Cardiac muscle cell (in vitro differentiated cells and primary cell): ENCODE data around the gene OR2A14. TPM values are rescaled to one million over a fixed set of nuclear protein-coding genes. Genes with fewer than 3 reads are reported as not detected.
"Not testable (repeated sequence)": the region's sequence is repeated elsewhere in the genome, so short reads cannot be mapped to it uniquely, and the experiment has no call there.

Source experiments
- DNase-seq, 2 donors: peaks; one replicate each; pipeline versions ENCODE4 v3.0.0 to v3.0.0-alpha.2; 2010 to 2017; ENCODE audit warnings: low read depth in 1 of 2, low spot score in 1 of 2
- H3K27ac ChIP-seq: fragments of 200-600 bp; sonication (generic); 2 replicates; pipeline ENCODE4 v1.5.1; 2016
- H3K27me3 ChIP-seq: fragments of 200-600 bp; sonication (generic); 2 replicates; pipeline ENCODE4 v1.6.0; 2016; ENCODE audit warnings: control low read depth
- H3K36me3 ChIP-seq: fragments of 200-600 bp; sonication (generic); 2 replicates; pipeline ENCODE4 v1.5.1; 2016; ENCODE audit warnings: control low read depth
- H3K4me1 ChIP-seq: fragments of 200-600 bp; sonication (generic); 2 replicates; pipeline ENCODE4 v1.8.1; 2017; ENCODE audit warnings: low read depth, mild to moderate bottlenecking, mixed run types
- H3K4me3 ChIP-seq: fragments of 200-600 bp; sonication (generic); 2 replicates; pipeline ENCODE4 v1.5.1; 2016; ENCODE audit warnings: mild to moderate bottlenecking
- H3K9me3 ChIP-seq: fragments of 200-600 bp; sonication (generic); 2 replicates; pipeline ENCODE4 v1.5.1; 2017; ENCODE audit warnings: low read depth, mild to moderate bottlenecking, control low read depth
- polyA plus RNA-seq: library from polyadenylated mRNA; unstranded; fragments of >200 nt; fragmentation: Nextera tagmentation; extraction: Ambion mirVana; gene quantifications from 2 replicates; pipeline ENCODE4 v1.2.1, GENCODE V29; 2016
- total RNA-seq: library from RNA; depleted of rRNA; stranded (reverse); fragments of >200 nt; gene quantifications from 2 replicates; pipeline ENCODE4 v1.2.3, GENCODE V29; 2016
- TF ChIP-seq, protein P1 (sequence below): IDR thresholded peaks from 2 replicates; pipeline ENCODE4 v1.5.1; 2012; ENCODE audit warnings: low read depth, mild to moderate bottlenecking, low read length

The OR2A14 gene
- total and polyA plus RNA-seq, 2 experiments from 2014 or later = not detected

DNA sequence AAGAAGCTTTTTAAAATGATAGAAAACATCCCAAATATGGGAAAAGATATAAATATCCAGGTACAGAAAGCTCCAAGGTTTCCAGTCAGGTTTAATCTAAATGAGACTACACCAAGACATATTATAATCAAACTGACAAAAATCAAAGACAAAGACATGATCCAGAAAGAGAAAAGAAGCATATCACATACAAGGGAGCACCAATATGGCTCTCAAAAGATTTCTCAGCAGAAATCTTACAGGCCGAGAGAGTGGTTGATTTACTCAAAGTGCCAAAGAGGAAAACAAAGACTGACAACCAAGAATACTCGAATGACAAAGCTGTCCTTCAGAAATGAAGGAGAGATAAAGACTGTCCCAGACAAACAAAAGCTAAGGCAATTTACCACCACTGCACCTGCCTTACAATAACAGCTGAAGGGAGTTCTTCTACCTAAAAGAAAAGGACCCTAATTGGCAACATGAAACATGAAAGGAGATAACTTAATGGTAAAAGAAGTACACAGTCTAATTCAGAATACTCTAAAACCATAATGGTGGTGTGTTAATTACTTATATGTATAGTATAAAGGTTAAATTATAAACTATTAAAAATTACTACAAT, 25.4 kb downstream of the OR2A14 start:
- Histone ChIP-seq H3K4me1 (no peaks in the 10 kb centered on the region), H3K27ac (no peak overlapping the region), H3K4me3 (no peak overlapping the region), H3K36me3 (no peaks in the 10 kb centered on the region), H3K27me3 (no peaks in the 10 kb centered on the region), H3K9me3 (no peaks in the 10 kb centered on the region)
- no peak for DNase-seq
- TF ChIP-seq, protein P1, sequence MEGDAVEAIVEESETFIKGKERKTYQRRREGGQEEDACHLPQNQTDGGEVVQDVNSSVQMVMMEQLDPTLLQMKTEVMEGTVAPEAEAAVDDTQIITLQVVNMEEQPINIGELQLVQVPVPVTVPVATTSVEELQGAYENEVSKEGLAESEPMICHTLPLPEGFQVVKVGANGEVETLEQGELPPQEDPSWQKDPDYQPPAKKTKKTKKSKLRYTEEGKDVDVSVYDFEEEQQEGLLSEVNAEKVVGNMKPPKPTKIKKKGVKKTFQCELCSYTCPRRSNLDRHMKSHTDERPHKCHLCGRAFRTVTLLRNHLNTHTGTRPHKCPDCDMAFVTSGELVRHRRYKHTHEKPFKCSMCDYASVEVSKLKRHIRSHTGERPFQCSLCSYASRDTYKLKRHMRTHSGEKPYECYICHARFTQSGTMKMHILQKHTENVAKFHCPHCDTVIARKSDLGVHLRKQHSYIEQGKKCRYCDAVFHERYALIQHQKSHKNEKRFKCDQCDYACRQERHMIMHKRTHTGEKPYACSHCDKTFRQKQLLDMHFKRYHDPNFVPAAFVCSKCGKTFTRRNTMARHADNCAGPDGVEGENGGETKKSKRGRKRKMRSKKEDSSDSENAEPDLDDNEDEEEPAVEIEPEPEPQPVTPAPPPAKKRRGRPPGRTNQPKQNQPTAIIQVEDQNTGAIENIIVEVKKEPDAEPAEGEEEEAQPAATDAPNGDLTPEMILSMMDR = no peak

DNA sequence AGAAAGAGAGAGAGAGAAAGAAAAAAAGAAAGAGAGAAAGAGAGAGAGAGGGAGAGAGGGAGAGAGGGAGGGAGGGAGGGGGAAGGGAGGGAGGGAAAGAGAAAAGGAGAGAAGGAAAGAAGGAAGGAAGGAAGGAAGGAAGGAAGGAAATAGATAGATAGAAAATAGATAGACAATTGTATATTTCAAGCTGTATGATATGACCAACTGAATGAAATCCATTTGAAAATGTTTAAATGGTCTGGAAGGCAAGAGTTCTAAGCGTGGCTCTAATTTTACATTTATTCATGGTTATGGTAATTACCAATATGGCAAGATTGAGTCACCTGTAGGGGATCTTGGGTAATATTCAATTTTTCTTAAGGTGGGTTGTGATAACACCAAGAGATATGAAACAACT, 35.9 kb downstream of the OR2A14 start:
- TF ChIP-seq, protein P1 = no peak
- Histone ChIP-seq H3K4me3 (no peak overlapping the region), H3K4me1 (no peaks in the 10 kb centered on the region), H3K27ac (no peak overlapping the region), H3K36me3 (no peaks in the 10 kb centered on the region), H3K27me3 (no peaks in the 10 kb centered on the region), H3K9me3 (no peaks in the 10 kb centered on the region)
- no peak for DNase-seq

DNA sequence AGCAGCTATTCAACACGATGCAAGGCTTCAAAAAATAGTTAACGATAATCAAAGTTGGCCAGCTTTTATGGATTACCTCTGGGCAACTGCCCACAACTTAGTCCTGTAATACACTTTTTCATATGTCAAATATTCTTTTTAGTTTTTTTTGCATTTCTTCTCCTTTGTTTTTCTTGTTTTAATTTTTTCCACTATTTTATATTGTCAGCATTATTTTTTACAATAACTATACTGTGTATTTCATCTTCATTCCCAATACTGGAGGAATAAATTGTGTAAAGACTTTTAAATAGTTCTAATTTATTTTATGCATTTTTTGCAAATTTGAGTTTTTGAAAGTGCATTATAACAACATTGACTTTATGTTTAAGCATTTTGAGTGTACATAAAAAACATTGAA, 41.8 kb downstream of the OR2A14 start:
- DNase-seq = no peak

DNA sequence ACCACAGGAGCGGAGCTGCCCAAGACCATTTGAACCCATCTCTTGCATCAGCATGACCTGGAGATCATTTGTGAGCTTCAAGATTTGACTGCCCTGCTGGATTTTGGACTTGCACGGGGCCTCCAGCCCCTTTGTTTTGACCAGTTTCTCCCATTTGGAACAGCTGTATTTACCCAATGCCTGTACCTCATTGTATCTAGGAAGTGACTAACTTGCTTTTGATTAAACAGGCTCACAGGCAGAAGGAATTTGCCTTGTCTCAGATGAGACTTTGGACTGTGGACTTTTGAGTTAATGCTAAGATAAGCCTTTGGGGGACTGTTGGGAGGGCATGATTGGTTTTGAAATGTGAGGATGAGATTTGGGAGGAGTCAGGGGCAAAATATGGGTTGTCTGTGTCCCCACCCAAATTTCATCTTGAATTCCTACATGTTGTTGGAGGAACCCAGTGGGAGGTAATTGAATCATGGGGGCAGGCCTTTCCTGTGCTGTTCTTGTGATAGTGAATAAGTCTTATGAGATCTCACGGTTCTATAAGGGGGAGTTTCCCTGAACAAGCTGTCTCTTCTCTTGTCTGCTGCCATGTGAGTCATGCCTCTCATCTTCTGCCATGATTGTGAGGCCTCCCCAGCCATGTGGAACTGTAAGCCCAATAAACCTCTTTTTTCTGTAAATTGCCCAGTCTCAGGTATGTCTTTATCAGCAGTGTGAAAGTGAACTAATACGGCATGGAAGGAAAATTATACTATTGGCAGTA, 48.8 kb downstream of the OR2A14 start:
- H3K27me3 ChIP-seq, H3K36me3 ChIP-seq, H3K9me3 ChIP-seq, DNase-seq, H3K27ac ChIP-seq, H3K4me1 ChIP-seq, H3K4me3 ChIP-seq: not testable (repeated sequence)

More for the DNA sequence above, 41.8 kb downstream of the OR2A14 start:
- Histone ChIP-seq H3K4me3 (no peak overlapping the region), H3K36me3 (no peaks in the 10 kb centered on the region), H3K4me1 (no peaks in the 10 kb centered on the region), H3K27ac (no peak overlapping the region), H3K9me3 (no peaks in the 10 kb centered on the region), H3K27me3 (no peaks in the 10 kb centered on the region)
- TF ChIP-seq, protein P1 = no peak

DNA sequence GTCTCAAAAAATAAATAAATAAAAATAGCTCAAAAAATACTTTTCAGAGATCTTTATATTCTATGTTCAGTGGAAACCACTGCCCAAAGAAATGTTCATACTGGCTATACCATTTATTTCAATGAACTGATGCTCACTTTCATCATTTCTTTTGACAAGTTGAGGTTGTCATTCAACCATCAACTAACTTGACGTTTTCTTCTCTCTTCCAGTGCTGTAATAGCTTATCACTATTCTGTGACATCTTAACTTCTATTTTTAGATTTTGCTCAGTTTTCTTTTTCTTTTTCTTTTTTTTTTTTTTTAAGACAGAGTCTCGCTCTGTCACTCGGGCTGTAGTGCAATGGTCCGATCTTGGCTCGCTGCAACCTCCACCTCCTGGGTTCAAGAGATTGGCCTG, 51.6 kb downstream of the OR2A14 start:
- H3K4me1 ChIP-seq = peaks cover 16% of the 10 kb centered on the region
- TF ChIP-seq, protein P1 = no peak
- DNase-seq = no peak
- H3K4me3 ChIP-seq = no peak overlapping the region
- H3K27ac ChIP-seq = no peak overlapping the region
- H3K36me3 ChIP-seq = no peaks in the 10 kb centered on the region
- H3K27me3 ChIP-seq = no peaks in the 10 kb centered on the region
- H3K9me3 ChIP-seq = no peaks in the 10 kb centered on the region
